Measurements from ENCODE around the gene SAMD8.

GRCh38 chr10:75176046-75176445 lies 64.6 kb downstream of the SAMD8 start:
- TF ChIP-seq CTCF (IDR thresholded peaks at IDR 0.05): no peak
- TF ChIP-seq POLR2A (IDR thresholded peaks at IDR 0.05): no peak

Data from heart left ventricle (tissue), 13 donors.